Activated T-cell treated with anti-CD3 and anti-CD28 coated beads for 48 hours (primary cell): ENCODE measurements around the gene SMPD2.

Source experiments
- DNase-seq: peaks from one replicate; pipeline ENCODE4 v3.0.0-alpha.2; 2020; ENCODE audit warnings: low read depth

The SMPD2 gene, protein sequence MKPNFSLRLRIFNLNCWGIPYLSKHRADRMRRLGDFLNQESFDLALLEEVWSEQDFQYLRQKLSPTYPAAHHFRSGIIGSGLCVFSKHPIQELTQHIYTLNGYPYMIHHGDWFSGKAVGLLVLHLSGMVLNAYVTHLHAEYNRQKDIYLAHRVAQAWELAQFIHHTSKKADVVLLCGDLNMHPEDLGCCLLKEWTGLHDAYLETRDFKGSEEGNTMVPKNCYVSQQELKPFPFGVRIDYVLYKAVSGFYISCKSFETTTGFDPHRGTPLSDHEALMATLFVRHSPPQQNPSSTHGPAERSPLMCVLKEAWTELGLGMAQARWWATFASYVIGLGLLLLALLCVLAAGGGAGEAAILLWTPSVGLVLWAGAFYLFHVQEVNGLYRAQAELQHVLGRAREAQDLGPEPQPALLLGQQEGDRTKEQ

GRCh38 chr6:109440331-109441068, at the start of gene SMPD2, which contains the start of gene PPIL6:
TSS of gene SMPD2 (plus strand) at chr6:109440724. CDS start at chr6:109441122, 398 bp downstream.
TSS of gene PPIL6 (minus strand) at chr6:109440628. CDS start at chr6:109440590, 38 bp downstream.
- DNase-seq: peak; percentile 82

GRCh38 chr6:109393157-109393885, 47.2 kb upstream of the SMPD2 start:
- DNase-seq: no peak

GRCh38 chr6:109393886-109394281, 46.6 kb upstream of the SMPD2 start:
- DNase-seq: no peak

DNA sequence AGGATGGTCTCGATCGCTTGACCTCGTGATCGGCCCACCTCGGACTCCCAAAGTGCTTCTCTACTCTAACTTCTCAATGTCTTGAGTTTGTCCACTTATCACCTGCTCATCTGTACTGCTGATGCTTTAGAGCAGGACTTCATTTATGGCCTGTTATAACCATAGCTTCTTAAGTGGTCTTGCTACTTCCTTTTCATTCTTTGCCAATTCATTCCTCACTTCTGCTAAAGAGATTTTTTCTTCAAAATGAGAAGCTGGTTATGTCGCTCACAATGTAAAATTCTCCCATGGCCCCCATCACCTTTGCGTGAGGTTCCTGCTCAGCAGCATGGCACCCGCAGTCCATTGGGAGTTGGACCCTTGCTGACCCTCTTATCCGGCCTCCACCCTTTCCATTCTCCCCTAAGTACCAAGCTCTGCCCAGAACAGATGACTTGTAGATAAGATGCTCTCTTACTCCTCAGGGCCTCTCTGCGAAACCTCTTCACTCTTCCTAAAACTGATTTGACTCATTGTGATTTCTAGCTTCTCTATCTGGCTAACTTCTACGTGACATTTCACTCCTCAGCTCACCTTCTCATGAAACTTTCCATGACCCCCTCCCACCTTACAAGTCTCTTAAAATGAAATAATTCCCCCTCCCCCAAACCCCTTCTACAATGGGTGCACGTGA, 44.3 kb upstream of the SMPD2 start:
- DNase-seq: no peak

GRCh38 chr6:109397020-109397419, 43.5 kb upstream of the SMPD2 start:
- no peak for DNase-seq

DNA sequence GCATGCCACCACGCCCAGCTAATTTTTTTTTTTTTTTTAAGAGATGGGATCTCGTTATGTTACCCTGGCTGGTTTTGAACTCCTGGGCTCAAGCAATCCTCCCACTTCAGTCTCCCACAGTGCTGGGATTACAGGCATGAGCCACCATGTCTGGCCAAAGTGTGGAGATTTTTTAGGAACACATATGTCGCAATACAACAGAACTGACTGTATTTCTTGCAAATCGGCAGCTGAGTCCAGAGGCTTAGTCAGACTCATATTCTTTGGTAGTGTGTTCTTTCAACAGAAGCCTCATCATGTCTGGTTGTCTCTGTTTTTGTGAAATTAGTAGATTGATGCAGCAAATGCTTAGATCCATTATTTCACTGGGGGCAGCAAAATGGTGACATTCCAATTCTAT, 34.3 kb upstream of the SMPD2 start:
- DNase-seq: no peak

DNA sequence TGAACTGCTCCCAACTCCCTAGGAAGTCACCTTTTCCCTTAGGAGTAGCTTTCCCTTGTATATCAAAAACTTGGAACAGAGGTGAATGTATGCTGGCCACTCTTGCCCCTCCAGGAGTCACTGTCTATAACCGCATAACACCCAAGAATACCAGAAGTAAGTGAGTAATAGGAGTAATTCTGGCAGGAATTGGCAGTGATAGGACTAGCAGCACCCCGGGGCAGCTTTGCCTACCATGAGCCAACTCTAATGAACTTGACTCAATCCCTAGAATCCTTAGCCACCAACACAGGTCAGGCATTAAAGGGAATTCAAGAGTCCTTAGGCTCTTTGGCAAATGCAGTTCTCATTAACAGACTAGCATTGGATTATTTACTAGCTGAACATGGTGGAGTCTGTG, 29.5 kb upstream of the SMPD2 start:
- no peak for DNase-seq

DNA sequence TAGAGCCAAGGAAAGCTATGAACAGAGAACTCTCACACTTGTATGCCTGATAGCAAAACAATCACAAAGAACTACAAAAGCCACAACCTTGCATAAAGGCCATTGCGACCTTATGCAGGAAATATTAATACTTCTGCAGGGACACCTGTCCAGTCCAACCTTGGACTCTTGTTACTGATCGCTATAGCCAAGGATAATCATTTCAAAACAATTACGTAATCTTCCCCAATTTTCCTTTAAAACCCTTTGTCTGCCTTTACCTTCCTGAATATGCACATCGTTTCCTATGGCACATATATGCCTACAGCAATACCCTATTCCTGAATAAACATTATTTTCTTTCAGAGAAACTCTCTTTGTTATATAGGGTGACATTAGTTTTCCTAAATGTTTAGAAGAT, 22.9 kb upstream of the SMPD2 start:
- no peak for DNase-seq

- DNase-seq: no peak
Observed at GRCh38 chr6:109420751-109421150, 19.8 kb upstream of the SMPD2 start.

DNA sequence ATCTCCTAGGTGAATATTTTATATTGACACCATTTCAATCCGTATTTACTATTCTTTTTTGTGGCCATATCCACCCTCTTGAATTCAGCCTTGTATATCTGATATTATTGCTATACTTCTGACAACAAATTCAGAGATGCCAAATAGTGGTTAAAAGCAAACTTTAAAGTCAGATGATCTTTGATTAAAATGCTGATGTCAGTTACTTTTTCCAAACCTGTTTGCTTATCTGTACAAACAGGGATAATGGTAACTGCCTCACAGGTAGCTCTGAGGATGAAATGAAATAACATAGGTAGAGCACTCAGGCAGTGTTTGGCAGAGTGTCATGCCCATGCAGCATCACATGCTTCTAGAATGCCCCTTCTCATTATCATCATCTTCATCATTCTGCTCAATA, 19.3 kb upstream of the SMPD2 start:
- DNase-seq: no peak

- DNase-seq: no peak
Observed at GRCh38 chr6:109424946-109425345, 15.6 kb upstream of the SMPD2 start.

GRCh38 chr6:109428889-109429477, 11.5 kb upstream of the SMPD2 start:
- DNase-seq: no peak

DNA sequence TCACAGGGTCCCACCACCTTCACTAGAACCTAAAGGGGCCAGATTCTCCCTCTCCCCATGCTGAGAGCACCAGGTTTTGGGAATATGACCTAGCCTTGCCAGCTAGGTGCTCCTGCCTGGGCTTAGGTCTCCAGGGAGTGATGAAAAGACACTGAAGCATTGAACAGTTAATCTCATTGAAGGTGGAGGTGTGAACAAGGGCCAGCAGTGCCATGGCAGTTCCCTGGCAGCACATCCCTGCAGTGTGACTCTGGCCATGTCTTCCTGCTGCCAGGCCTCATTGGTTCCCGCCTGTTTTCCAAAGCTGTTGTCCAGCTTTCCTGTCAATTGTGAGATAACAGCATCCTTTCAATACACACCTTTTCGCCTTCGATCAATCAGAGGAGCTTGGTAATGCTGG, 11.0 kb upstream of the SMPD2 start:
- DNase-seq: no peak

DNA sequence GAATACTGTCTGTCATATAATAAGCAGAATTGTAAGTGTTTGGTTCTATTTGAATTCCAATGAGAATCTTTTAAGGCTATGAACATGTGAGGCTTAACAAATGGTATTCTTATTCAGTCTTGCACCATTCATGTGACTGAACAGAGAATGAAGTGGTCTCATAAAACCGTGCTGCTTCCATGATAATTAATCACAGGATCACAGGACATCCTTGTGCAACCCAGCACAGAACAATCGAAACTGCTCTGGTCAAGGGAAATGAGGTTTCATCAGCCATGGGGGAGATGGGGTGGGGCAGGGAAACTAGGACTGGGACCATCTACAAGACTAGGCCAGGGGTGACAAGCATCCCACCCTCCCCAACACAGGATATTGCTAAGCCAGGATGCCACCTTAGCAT, 6.1 kb upstream of the SMPD2 start:
- DNase-seq: no peak

- DNase-seq: no peak
Observed at GRCh38 chr6:109436041-109436440, 4.5 kb upstream of the SMPD2 start.

GRCh38 chr6:109441069-109441816, 719 bp downstream of the SMPD2 start:
- DNase-seq: peak; percentile 27

GRCh38 chr6:109442393-109442924, 1.9 kb downstream of the SMPD2 start:
- no peak for DNase-seq

- no peak for DNase-seq
Observed at GRCh38 chr6:109443425-109443950, 3.0 kb downstream of the SMPD2 start.

GRCh38 chr6:109445382-109445781, 4.9 kb downstream of the SMPD2 start:
- DNase-seq: no peak

GRCh38 chr6:109446072-109446471, 5.5 kb downstream of the SMPD2 start:
- no peak for DNase-seq
